Heart right ventricle (tissue), 16 donors: ENCODE data around the gene MAML2. TPM values are rescaled to one million over a fixed set of nuclear protein-coding genes. Genes with fewer than 3 reads are reported as not detected.

Experiments used
- ATAC-seq, 8 donors: fragments of 200-7000 bp; cut with Tn5 transposase; one replicate each; pipeline ENCODE4 v1.9.1; 2020; ENCODE audit warnings: mild to moderate bottlenecking in 8 of 8, moderate library complexity in 8 of 8, moderate number of reproducible peaks in 1 of 8
- DNase-seq, 2 donors: peaks; one replicate each; pipeline ENCODE4 v3.0.0-alpha.2; 2020
- H3K27ac ChIP-seq, 10 donors: fragments of 200-600 bp; sonication (generic) in 2 of 10; one replicate each; pipeline versions ENCODE4 v1.5.0 to v1.8.0; 2020 to 2022; ENCODE audit warnings: mild to moderate bottlenecking in 3 of 10
- H3K27me3 ChIP-seq, 7 donors: fragments of 200-600 bp; one replicate each; pipeline ENCODE4 v1.8.0; 2021 to 2022; ENCODE audit warnings: mild to moderate bottlenecking in 2 of 7
- H3K36me3 ChIP-seq, 9 donors: fragments of 200-600 bp; sonication (generic) in 1 of 9; one replicate each; pipeline versions ENCODE4 v1.5.0 to v1.8.0; 2020 to 2022; ENCODE audit warnings: mild to moderate bottlenecking in 2 of 9
- H3K4me1 ChIP-seq, 9 donors: fragments of 200-600 bp; sonication (generic) in 1 of 9; one replicate each; pipeline versions ENCODE4 v1.5.0 to v1.8.0; 2020 to 2022; ENCODE audit warnings: mild to moderate bottlenecking in 4 of 9
- H3K4me3 ChIP-seq, 10 donors: fragments of 200-600 bp; sonication (generic) in 2 of 10; one replicate each; pipeline versions ENCODE4 v1.5.0 to v1.8.0; 2020 to 2022; ENCODE audit warnings: mild to moderate bottlenecking in 7 of 10, moderate library complexity in 2 of 10
- H3K9me3 ChIP-seq, 11 donors: fragments of 200-600 bp in 10 of 11; sonication (generic) in 2 of 11; one replicate each; pipeline versions ENCODE4 v1.5.0 to v1.8.0; 2013 to 2022; ENCODE audit warnings: mild to moderate bottlenecking in 2 of 11, control low read depth in 1 of 11, moderate library complexity in 1 of 11
- CTCF ChIP-seq, 9 donors: fragments of 200-600 bp; sonication (generic) in 2 of 9; IDR thresholded peaks; one replicate each; pipeline versions ENCODE4 v1.5.0 to v1.8.0; 2021 to 2022; ENCODE audit warnings: antibody characterized with exemption in 9 of 9, mild to moderate bottlenecking in 5 of 9, moderate library complexity in 1 of 9
- WGBS, 2 donors: extraction: QIAGEN DNeasy Blood & Tissue Kit; methylation state at CpG; one replicate each; pipeline ENCODE4 v1.1.7; 2013; ENCODE audit warnings: inconsistent platforms in 1 of 2; 5-methylcytosine and 5-hydroxymethylcytosine counted together
- intact Hi-C, 10 donors: fragments of 100-400 bp; cut with DNase I; formaldehyde crosslinking; loops; one replicate each; pipeline versions ENCODE4 v1.11.1 to v1.14.2; 2022
- polyA plus RNA-seq, 2 donors: library from polyadenylated mRNA; stranded (reverse); fragments of 200-250 nt; gene quantifications; one replicate each; pipeline ENCODE4 v1.2.3, GENCODE V29; 2013
- total RNA-seq, 10 donors: library from RNA; stranded (reverse); fragmentation: NEBNext Ultra II Directional in 3 of 10; extraction: Animal tissue kit (Norgen Biotek cat#: 25700) in 3 of 10; gene quantifications; one replicate each; pipeline versions ENCODE4 v1.2.1 to v1.2.4, GENCODE V29; 2021 to 2023
- donor health status: Arrhythmogenic right ventricular cardiomyopathy.
- donor health status: ischemic (EF 13 %, LVEDD 7.1; RV severe dilation, severe dysfunction).
- donor health status: healthy with polysubstance abuse.
- donor health status: DM: no; HTN: yes; CAD: no.
- donor health status: DM: no; HTN: no; CAD: no.
- donor health status: ischemic (EF 25% LVEDD 6.9; RV normal size, moderate dysfunction).
- donor health status: ischemic (EF 25% LVEDD 5.7; RV mildly dilated, moderate dysfunction).
- donor health status: healthy.
- donor health status: DM: yes; HTN: yes; CAD: no.
- donor health status: Ischemic cardiomyopathy.
- donor health status: ischemic (EF 35%, LVEDD 5.7; RV mildly dilated, moderate dysfunction).
- donor health status: nonischemic (EF 11% LVEDD 7.7; RV severe dilation, severe dysfunction).
- donor health status: DM: yes; HTN: yes; CAD: no.
- donor health status: PGD.
- donor health status: ischemic (EF 29% LVEDD 5.4; RV normal size, mild dysfunction).
- donor health status: nonischemic (EF 23%, LVEDD 6.1; RV moderate dilation, normal function).

The MAML2 gene
- total and polyA plus RNA-seq, 12 donors = 1.3 to 6.1 (median 4.1) TPM

GRCh38 chr11:95976550-95976949 is 366.4 kb downstream of the MAML2 start:
- Histone ChIP-seq H3K9me3 (no peaks in the 10 kb centered on the region), H3K4me1 (no peaks in the 10 kb centered on the region), H3K27me3 (no peaks in the 10 kb centered on the region), H3K36me3 (peaks cover 0 to 43% (median 5%) of the 10 kb centered on the region in 9 donors), H3K4me3 (no peak overlapping the region), H3K27ac (no peak overlapping the region)
- DNase-seq = no peak
- intact Hi-C loops = no loop called here
- 95 to 98% methylated on average over 2 of the region's 2 CpGs for WGBS, 2 donors
- TF ChIP-seq CTCF (IDR thresholded peaks at IDR 0.05) = no peak
- ATAC-seq = no peak

- Histone ChIP-seq H3K36me3 (peaks cover 0 to 34% (median 3%) of the 10 kb centered on the region in 9 donors), H3K27me3 (no peaks in the 10 kb centered on the region), H3K4me3 (no peak overlapping the region), H3K9me3 (no peaks in the 10 kb centered on the region), H3K27ac (no peak overlapping the region), H3K4me1 (no peaks in the 10 kb centered on the region)
- intact Hi-C loops = no loop called here
- TF ChIP-seq CTCF (IDR thresholded peaks at IDR 0.05) = no peak
- DNase-seq = no peak
- WGBS, 2 donors = 96 to 97% methylated on average over 5 of the region's 5 CpGs
- ATAC-seq = no peak
Measured at GRCh38 chr11:95975343-95975742, 367.7 kb downstream of the MAML2 start.

DNA sequence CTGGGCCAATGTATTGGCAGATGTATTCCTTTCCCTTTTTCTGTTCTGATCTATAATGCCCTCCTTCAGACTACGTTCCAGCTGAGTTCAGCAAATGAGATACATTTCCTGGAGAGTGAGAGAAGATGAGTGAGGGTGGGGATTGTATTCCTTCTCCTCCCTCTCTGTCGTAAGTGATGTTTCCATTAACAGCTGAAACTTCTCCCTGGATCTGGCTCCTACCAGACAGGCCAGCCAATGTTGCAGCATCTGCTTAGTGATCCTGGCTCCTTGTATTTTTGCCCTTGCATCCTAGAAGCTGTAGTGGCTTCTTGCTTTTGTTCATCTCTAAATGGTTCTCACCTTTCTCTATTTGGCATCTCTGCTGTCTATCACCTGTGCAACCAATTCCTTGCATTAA is 370.9 kb downstream of the MAML2 start:
- no peak for TF ChIP-seq CTCF (IDR thresholded peaks at IDR 0.05)

GRCh38 chr11:95968585-95968984 is 374.4 kb downstream of the MAML2 start:
- H3K36me3 ChIP-seq = no peaks in the 10 kb centered on the region
- H3K9me3 ChIP-seq = peaks cover 0 to 11% (median 0%) of the 10 kb centered on the region in 11 donors
- no peaks in the 10 kb centered on the region for H3K4me1 ChIP-seq
- TF ChIP-seq CTCF (IDR thresholded peaks at IDR 0.05) = peak in 6 of 9 donors; percentile 7 to 35 (median 18)
- no peak overlapping the region for H3K27ac ChIP-seq
- DNase-seq (no peak), ATAC-seq (no peak)
- no peaks in the 10 kb centered on the region for H3K27me3 ChIP-seq
- intact Hi-C loops = no loop called here
- no peak overlapping the region for H3K4me3 ChIP-seq
- 78 to 91% methylated on average over 1 of the region's 1 CpG for WGBS, 2 donors

More for the DNA sequence above, 370.9 kb downstream of the MAML2 start:
- peaks cover 0 to under 1% (median 0%) of the 10 kb centered on the region in 9 donors for H3K36me3 ChIP-seq
- H3K27ac ChIP-seq = no peak overlapping the region
- no peak for ATAC-seq
- peaks cover 0 to 11% (median 0%) of the 10 kb centered on the region in 11 donors for H3K9me3 ChIP-seq
- H3K27me3 ChIP-seq = no peaks in the 10 kb centered on the region
- H3K4me1 ChIP-seq = no peaks in the 10 kb centered on the region
- no peak overlapping the region for H3K4me3 ChIP-seq
- 48 to 56% methylated on average over 2 of the region's 2 CpGs for WGBS, 2 donors
- no peak for DNase-seq
- intact Hi-C loops = no loop called here
